Measurements from ENCODE around the gene CD28. TPM values are rescaled to one million over a fixed set of nuclear protein-coding genes. Genes with fewer than 3 reads are reported as not detected.
A peak's percentile ranks its signal among the peaks of the same experiment; 100 is the strongest.

CD28 gene
- total and polyA plus RNA-seq, 10 of the 15 experiments (the other 5 are each of a cell fraction or from before 2014, with no cell fraction given): 0.03 to 0.23 (median 0.04) TPM; not detected in 7

DNA sequence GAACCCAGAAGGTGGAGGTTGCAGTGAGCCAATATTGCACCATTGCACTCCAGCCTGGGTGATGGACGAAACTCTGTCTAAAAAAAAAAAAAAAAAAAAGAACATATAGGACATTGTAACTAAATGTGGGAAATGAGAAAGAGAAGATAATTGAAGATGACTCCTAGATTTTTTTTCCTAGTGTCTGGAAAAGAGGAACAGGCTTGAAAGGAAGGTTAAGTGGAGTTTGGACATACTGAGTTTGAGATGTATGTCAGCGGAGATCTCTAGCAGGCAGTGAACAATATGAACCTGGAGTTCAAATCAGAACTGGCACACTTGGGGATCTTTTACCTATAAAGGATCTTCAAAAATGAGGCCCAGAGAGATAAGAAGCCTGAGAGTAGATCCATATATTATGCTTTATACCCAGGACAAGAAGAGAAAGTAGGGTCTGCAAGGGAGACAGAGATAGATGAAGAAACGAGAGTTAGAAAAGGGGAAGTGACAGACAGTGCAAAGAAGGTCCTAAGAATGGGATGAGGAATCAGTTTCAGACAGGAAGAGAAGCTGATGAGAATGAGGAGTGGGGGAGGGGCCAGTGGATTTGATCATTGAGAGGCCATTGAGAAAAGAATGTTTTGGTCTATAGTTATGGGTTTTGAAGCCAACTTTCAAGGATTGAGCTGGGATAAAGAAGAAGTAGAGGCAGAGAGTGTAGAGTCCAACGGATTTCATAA lies 46.9 kb upstream of the CD28 start:
- Histone ChIP-seq H3K4me1 (ENCODE audit: control insufficient read depth, insufficient read depth, low read length) (peaks cover 13% of the 10 kb centered on the region), H3K27ac (ENCODE audit: control insufficient read depth, insufficient read depth) (no peak overlapping the region), H4K20me1 (ENCODE audit: control insufficient read depth, insufficient read depth) (no peaks in the 10 kb centered on the region), H3K4me2 (ENCODE audit: control insufficient read depth, insufficient read depth) (peak overlapping the region; percentile 63; the same call in 1 of the 2 replicates), H3K9ac (ENCODE audit: control insufficient read depth, insufficient read depth, low read length) (no peak overlapping the region), H3K79me2 (ENCODE audit: control insufficient read depth, insufficient read depth, low read length) (no peaks in the 10 kb centered on the region), H3K4me3 (no peak overlapping the region), H3K36me3 (ENCODE audit: control insufficient read depth in 2 of 2, insufficient read depth in 2 of 2, low read length in 1 of 2) (no peaks in the 10 kb centered on the region), H3K27me3 (replicated peaks in 1 of 2; ENCODE audit: control insufficient read depth in 2 of 2, insufficient read depth in 2 of 2, low read length in 1 of 2) (no peaks in the 10 kb centered on the region; a peak in 2 of 4 replicates), H3K9me3 (replicated peaks; ENCODE audit: control insufficient read depth, insufficient read depth, low read length) (no peaks in the 10 kb centered on the region), H2AFZ (ENCODE audit: control insufficient read depth, low read depth, low read length) (no peak overlapping the region)
- FAIRE-seq (peak; percentile 81), DNase-seq (ENCODE audit: low read depth, low spot score) (no peak), ATAC-seq (peak; percentile 30; the same call in 2 of the 3 replicates)
- POLR2A ChIA-PET: no interaction called here
- intact Hi-C loops (cut with micrococcal nuclease; ENCODE audit: unreplicated experiment): no loop called here
- BruUV-seq (replicated peaks): no TSS peak
- in situ Hi-C loops (cut with MboI): no loop called here
- CTCF ChIA-PET: no interaction called here
- RAD21 ChIA-PET (ENCODE audit: unreplicated experiment): no interaction called here
- SMC1A ChIA-PET (ENCODE audit: uncharacterized antibody, unreplicated experiment): no interaction called here
- 52% methylated on average over 4 of the region's 4 CpGs for WGBS (ENCODE audit: insufficient coverage, insufficient replicate concordance, low lambda C conversion rate, missing lambda C conversion rate)
- no peak for TF ChIP-seq CEBPB (IDR thresholded peaks at IDR 0.05; ENCODE audit: borderline replicate concordance in 1 of 2, low read depth in 2 of 2, low read length in 2 of 2)
- TF ChIP-seq, protein P1, sequence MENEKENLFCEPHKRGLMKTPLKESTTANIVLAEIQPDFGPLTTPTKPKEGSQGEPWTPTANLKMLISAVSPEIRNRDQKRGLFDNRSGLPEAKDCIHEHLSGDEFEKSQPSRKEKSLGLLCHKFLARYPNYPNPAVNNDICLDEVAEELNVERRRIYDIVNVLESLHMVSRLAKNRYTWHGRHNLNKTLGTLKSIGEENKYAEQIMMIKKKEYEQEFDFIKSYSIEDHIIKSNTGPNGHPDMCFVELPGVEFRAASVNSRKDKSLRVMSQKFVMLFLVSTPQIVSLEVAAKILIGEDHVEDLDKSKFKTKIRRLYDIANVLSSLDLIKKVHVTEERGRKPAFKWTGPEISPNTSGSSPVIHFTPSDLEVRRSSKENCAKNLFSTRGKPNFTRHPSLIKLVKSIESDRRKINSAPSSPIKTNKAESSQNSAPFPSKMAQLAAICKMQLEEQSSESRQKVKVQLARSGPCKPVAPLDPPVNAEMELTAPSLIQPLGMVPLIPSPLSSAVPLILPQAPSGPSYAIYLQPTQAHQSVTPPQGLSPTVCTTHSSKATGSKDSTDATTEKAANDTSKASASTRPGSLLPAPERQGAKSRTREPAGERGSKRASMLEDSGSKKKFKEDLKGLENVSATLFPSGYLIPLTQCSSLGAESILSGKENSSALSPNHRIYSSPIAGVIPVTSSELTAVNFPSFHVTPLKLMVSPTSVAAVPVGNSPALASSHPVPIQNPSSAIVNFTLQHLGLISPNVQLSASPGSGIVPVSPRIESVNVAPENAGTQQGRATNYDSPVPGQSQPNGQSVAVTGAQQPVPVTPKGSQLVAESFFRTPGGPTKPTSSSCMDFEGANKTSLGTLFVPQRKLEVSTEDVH (IDR thresholded peaks at IDR 0.05; ENCODE audit: low read depth, partially characterized antibody): no peak
- TF ChIP-seq SP1 (IDR thresholded peaks at IDR 0.05; ENCODE audit: low read depth, low read length): no peak
- TF ChIP-seq IRF4 (IDR thresholded peaks at IDR 0.05; ENCODE audit: low read depth, low read length): peak; percentile 58; the same call in 1 of the 2 replicates
- TF ChIP-seq, protein P2, sequence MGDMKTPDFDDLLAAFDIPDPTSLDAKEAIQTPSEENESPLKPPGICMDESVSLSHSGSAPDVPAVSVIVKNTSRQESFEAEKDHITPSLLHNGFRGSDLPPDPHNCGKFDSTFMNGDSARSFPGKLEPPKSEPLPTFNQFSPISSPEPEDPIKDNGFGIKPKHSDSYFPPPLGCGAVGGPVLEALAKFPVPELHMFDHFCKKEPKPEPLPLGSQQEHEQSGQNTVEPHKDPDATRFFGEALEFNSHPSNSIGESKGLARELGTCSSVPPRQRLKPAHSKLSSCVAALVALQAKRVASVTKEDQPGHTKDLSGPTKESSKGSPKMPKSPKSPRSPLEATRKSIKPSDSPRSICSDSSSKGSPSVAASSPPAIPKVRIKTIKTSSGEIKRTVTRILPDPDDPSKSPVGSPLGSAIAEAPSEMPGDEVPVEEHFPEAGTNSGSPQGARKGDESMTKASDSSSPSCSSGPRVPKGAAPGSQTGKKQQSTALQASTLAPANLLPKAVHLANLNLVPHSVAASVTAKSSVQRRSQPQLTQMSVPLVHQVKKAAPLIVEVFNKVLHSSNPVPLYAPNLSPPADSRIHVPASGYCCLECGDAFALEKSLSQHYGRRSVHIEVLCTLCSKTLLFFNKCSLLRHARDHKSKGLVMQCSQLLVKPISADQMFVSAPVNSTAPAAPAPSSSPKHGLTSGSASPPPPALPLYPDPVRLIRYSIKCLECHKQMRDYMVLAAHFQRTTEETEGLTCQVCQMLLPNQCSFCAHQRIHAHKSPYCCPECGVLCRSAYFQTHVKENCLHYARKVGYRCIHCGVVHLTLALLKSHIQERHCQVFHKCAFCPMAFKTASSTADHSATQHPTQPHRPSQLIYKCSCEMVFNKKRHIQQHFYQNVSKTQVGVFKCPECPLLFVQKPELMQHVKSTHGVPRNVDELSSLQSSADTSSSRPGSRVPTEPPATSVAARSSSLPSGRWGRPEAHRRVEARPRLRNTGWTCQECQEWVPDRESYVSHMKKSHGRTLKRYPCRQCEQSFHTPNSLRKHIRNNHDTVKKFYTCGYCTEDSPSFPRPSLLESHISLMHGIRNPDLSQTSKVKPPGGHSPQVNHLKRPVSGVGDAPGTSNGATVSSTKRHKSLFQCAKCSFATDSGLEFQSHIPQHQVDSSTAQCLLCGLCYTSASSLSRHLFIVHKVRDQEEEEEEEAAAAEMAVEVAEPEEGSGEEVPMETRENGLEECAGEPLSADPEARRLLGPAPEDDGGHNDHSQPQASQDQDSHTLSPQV (IDR thresholded peaks at IDR 0.05): no peak
- TF ChIP-seq SUPT20H (IDR thresholded peaks at IDR 0.05; ENCODE audit: borderline replicate concordance, control insufficient read depth, low read depth, low read length): no peak
- TF ChIP-seq NFIC (IDR thresholded peaks at IDR 0.05; ENCODE audit: low read depth, low read length): peak; percentile 26; the same call in 1 of the 2 replicates
- TF ChIP-seq GABPA (IDR thresholded peaks at IDR 0.05; ENCODE audit: low read depth): no peak
- TF ChIP-seq, protein P3, sequence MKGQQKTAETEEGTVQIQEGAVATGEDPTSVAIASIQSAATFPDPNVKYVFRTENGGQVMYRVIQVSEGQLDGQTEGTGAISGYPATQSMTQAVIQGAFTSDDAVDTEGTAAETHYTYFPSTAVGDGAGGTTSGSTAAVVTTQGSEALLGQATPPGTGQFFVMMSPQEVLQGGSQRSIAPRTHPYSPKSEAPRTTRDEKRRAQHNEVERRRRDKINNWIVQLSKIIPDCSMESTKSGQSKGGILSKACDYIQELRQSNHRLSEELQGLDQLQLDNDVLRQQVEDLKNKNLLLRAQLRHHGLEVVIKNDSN (IDR thresholded peaks at IDR 0.05; ENCODE audit: borderline replicate concordance, extremely low read length, insufficient read depth, low read depth, low read length): no peak
- TF ChIP-seq CREB1 (IDR thresholded peaks at IDR 0.05; ENCODE audit: low read depth): no peak
- peak; percentile 38; the same call in 1 of the 2 replicates for TF ChIP-seq RUNX3 (IDR thresholded peaks at IDR 0.05; ENCODE audit: low read length)
- TF ChIP-seq NFXL1 (IDR thresholded peaks at IDR 0.05; ENCODE audit: borderline replicate concordance): no peak
- no peak for TF ChIP-seq KLF5 (IDR thresholded peaks at IDR 0.05; ENCODE audit: partially characterized antibody)
- TF ChIP-seq JUND (IDR thresholded peaks at IDR 0.05; ENCODE audit: low read depth, low read length): no peak
- TF ChIP-seq CBX3 (IDR thresholded peaks at IDR 0.05; ENCODE audit: borderline replicate concordance, low read depth): no peak
- TF ChIP-seq ZSCAN29 (IDR thresholded peaks at IDR 0.05): no peak
- no peak for TF ChIP-seq HCFC1 (IDR thresholded peaks at IDR 0.05; ENCODE audit: low read length)

All from GM12878 (cell line).